Activated CD4-positive, alpha-beta T cell treated with anti-CD3 and anti-CD28 coated beads, Interleukin-2, amount 50 U/mL, for 16 hours (primary cell): ENCODE data around the gene MELK.

Source experiments
- DNase-seq: peaks from one replicate; pipeline ENCODE4 v3.0.0-alpha.2; 2020

MELK gene

DNA sequence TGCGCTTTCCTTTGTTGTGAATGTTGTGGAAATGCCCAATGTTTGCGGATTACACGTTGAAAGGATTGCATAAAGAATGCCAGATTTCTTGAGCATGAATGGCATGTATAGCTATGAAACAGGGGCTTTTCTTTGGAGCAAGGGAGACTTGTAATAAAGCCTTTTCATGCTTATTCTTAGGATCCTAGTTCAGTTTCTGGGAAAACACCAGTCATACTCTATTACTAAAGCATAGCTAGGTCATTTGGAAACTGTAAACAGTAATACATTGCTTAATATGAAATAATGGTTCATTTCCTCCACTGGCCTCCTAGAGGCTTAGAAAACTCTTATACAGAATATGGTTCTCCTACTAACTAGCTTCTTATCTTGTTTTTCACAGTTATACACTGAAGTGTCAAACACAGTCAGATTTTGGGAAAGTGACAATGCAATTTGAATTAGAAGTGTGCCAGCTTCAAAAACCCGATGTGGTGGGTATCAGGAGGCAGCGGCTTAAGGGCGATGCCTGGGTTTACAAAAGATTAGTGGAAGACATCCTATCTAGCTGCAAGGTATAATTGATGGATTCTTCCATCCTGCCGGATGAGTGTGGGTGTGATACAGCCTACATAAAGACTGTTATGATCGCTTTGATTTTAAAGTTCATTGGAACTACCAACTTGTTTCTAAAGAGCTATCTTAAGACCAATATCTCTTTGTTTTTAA is 104.2 kb downstream of the MELK start:
- peak; percentile 57 for DNase-seq

DNA sequence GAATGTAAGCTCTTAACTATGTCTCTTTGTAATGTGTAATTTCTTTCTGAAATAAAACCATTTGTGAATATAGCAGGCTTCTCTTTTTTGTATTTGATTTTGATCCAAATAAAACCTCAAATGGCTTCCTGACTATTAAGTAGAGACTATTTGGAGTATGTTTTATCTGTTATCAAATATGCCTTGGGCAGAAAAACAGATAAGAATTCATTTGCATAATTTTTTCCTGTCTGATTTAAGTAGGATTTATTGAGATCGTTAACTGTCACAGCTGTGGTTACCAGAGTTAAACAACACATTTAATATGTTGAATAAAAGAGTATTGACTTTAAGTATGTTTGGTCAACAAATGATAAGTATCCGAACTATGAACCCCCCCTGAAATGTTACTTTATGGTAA is 104.9 kb downstream of the MELK start:
- DNase-seq, result no peak

DNA sequence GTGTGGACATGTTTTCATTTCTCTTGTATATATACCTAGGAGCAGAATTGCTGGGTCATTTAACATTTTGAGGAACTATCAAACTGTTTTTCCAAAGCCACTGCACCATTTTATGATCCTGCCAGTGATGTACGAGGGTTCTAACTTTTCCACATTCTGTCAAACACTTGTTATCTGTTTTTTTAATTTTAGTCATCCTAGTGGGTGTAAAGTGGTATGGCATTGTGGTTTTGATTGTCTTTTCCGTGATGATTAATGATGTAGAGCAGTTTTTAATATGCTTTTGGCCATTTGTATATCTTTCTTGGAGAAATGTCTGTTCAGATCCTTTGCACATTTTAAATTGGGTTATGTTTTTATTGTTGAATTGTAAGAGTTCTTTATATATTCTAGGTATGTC is 107.0 kb downstream of the MELK start:
- DNase-seq, result no peak

GRCh38 chr9:36686471-36686870 is 113.8 kb downstream of the MELK start:
- DNase-seq, result no peak

GRCh38 chr9:36690412-36691168 is 117.9 kb downstream of the MELK start:
- no peak for DNase-seq

DNA sequence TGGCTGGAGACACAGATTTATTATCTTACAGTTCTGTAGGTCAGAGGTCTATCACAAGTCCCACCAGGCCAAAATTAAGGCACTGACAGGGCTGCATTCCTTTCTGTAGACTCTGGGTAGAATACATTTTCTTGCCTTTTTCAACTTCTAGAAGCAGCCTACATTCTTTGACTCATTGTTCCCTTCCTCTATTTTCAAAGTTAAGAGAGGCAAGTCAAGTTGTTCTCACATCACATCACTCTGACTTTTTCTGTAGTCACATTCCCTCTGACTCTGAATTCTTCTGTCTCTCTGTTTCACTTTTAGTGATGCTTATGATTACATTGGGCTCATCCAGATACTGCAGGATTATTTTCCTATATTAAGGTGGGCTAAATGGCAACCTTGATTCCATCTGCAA is 119.0 kb downstream of the MELK start:
- DNase-seq, result no peak

DNA sequence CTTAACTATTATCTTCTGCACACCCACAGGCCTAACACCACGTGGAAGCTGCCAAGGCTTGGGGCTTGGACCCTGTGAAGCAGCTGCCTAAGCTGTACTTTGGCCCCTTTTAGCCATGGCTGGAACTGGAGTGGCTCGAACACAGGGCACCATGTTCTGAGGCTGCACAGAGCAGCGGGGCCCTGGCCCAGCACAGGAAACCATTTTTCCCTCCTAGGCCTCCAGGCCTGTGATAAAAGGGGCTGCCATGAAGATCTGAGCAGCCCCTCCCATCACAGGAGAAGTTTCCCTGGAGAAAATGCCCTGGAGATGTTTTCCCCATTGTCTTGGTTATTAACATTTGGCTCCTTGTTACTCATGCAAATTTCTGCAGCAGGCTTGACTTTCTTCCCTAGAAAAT is 126.3 kb downstream of the MELK start:
- no peak for DNase-seq

- DNase-seq, result no peak
These were observed 131.5 kb downstream of the MELK start for GRCh38 chr9:36704148-36704547.

- DNase-seq, result no peak
These were observed 141.1 kb downstream of the MELK start for GRCh38 chr9:36713515-36714490.

- no peak for DNase-seq
These were observed 143.8 kb downstream of the MELK start for GRCh38 chr9:36716496-36716895.

GRCh38 chr9:36717276-36717675 is 144.6 kb downstream of the MELK start:
- DNase-seq, result no peak

- DNase-seq, result no peak
These were observed 145.9 kb downstream of the MELK start for GRCh38 chr9:36718612-36719011.

DNA sequence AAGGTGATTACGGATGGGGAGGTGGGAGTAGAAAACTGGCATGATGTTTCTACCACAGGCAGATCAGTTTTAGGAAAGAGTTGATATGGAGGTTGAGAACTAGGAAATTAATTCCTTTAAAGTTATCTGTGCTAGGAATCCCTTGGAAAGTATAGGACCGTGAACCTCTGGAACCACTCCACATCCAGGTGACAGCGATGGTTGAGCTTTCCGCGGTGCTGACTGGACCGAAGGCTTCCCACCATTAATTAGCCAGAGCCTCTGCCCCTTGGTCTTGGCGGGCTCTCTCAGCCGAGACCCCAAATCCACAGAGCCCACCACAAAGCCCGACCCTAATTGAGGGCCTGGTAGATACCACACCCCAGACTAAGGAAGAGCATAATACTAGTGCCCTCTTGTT is 147.3 kb downstream of the MELK start:
- no peak for DNase-seq

DNA sequence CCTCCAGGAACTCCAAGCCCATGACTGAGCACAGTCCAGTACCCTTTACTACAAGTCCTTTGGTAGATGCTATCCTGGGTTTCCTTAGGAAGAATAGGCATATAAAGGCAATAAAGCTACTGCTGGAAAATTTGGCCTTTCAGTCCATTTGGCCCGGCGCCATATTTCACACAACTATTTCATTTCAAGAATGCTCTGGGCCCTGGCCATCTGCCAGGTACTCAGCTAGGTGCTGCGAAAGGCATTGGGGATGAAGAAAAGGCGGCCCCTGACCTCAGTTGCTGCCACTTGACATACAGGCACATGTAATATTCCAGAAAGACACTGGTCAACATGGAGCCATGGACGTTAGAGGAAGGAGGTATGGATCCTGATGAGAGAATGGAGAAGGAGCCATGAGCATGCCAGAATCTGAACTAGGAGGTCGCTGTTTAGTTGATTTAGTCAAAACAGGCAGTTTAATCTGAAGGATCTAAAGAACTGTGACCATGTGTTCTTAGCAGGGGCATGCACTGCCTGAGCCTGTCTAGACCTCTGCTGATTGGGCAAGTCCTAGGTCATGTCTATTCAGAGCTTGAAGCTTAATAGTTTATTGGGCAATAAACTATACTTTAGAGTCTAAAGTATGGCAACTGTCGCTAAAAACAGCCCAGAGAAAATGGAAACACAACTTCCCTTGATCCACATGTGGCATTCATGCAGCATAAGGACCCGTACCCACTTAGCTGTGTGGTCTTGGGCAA is 149.3 kb downstream of the MELK start:
- no peak for DNase-seq

GRCh38 chr9:36725777-36726356 is 153.2 kb downstream of the MELK start:
- no peak for DNase-seq
